ENCODE measurements around the gene MATK. TPM values are rescaled to one million over a fixed set of nuclear protein-coding genes. Genes with fewer than 3 reads are reported as not detected.

The MATK gene
- total RNA-seq, 5 donors from 2014 or later (not counting 1 experiment from before 2014, with no cell fraction given): 9.2 to 41.4 (median 20.6) TPM

- H3K36me3 Mint-ChIP-seq: no peaks in the 10 kb centered on the region
- DNase-seq (no peak), ATAC-seq (replicated peaks in 1 of 4) (no peak)
- Histone ChIP-seq H3K36me3 (ENCODE audit: control insufficient read depth in 2 of 2, extremely low read depth in 1 of 2, insufficient read depth in 1 of 2, low read length in 1 of 2) (no peaks in the 10 kb centered on the region), H3K4me1 (ENCODE audit: control insufficient read depth in 1 of 2, extremely low read depth in 1 of 2, insufficient read depth in 2 of 2, low read length in 2 of 2) (peaks cover 27 to 64% of the 10 kb centered on the region in 2 experiments), H3K27ac (ENCODE audit: low read length) (no peak overlapping the region), H3K9me3 (no peaks in the 10 kb centered on the region), H3K27me3 (replicated peaks in 1 of 2; ENCODE audit: control insufficient read depth in 2 of 2, extremely low read depth in 1 of 2, insufficient read depth in 2 of 2, low read length in 1 of 2) (no peaks in the 10 kb centered on the region), H3K4me3 (ENCODE audit: control insufficient read depth in 1 of 2, extremely low read depth in 1 of 2, low read length in 1 of 2) (no peak overlapping the region)
- H3K27ac Mint-ChIP-seq: peak overlapping the region in 1 of 2 donors; percentile 39
- no peaks in the 10 kb centered on the region for H3K9me3 Mint-ChIP-seq
- CTCF ChIA-PET: no interaction called here
- 83% methylated on average over 7 of the region's 26 CpGs for WGBS (ENCODE audit: insufficient coverage)
- no peak overlapping the region for H3K4me3 Mint-ChIP-seq
- no peaks in the 10 kb centered on the region for H3K27me3 Mint-ChIP-seq
- peaks cover 32 to 59% (median 35%) of the 10 kb centered on the region in 3 donors for H3K4me1 Mint-ChIP-seq
- POLR2A ChIA-PET: no interaction called here
These were observed 23.9 kb upstream of the MATK start for GRCh38 chr19:3809881-3810707.

- no peak overlapping the region for H3K27ac ChIP-seq (ENCODE audit: low read length)
- no peak overlapping the region for H3K4me3 ChIP-seq (ENCODE audit: control insufficient read depth in 1 of 2, extremely low read depth in 1 of 2, low read length in 1 of 2)
- H3K27me3 ChIP-seq (replicated peaks in 1 of 2; ENCODE audit: control insufficient read depth in 2 of 2, extremely low read depth in 1 of 2, insufficient read depth in 2 of 2, low read length in 1 of 2): no peaks in the 10 kb centered on the region
- no peaks in the 10 kb centered on the region for H3K9me3 ChIP-seq
- Mint-ChIP-seq H3K27me3 (no peaks in the 10 kb centered on the region), H3K27ac (no peak overlapping the region), H3K9me3 (no peaks in the 10 kb centered on the region), H3K4me1 (peaks cover 17 to 51% (median 22%) of the 10 kb centered on the region in 3 donors), H3K36me3 (no peaks in the 10 kb centered on the region), H3K4me3 (no peak overlapping the region)
- POLR2A ChIA-PET: no interaction called here
- DNase-seq (no peak), ATAC-seq (replicated peaks in 1 of 4) (no peak)
- CTCF ChIA-PET: no interaction called here
- H3K36me3 ChIP-seq (ENCODE audit: control insufficient read depth in 2 of 2, extremely low read depth in 1 of 2, insufficient read depth in 1 of 2, low read length in 1 of 2): no peaks in the 10 kb centered on the region
- peaks cover 15 to 59% of the 10 kb centered on the region in 2 experiments for H3K4me1 ChIP-seq (ENCODE audit: control insufficient read depth in 1 of 2, extremely low read depth in 1 of 2, insufficient read depth in 2 of 2, low read length in 2 of 2)
- WGBS (ENCODE audit: insufficient coverage): 97% methylated on average over 30 of the region's 33 CpGs
These were observed 22.4 kb upstream of the MATK start for GRCh38 chr19:3808420-3809143.

GRCh38 chr19:3807574-3808354, 21.6 kb upstream of the MATK start:
- ATAC-seq (replicated peaks in 1 of 4) (no peak), DNase-seq (no peak)
- H3K9me3 Mint-ChIP-seq: no peaks in the 10 kb centered on the region
- ChIA-PET POLR2A (no interaction called here), CTCF (no interaction called here)
- H3K27me3 Mint-ChIP-seq: no peaks in the 10 kb centered on the region
- peaks cover 9 to 47% (median 14%) of the 10 kb centered on the region in 3 donors for H3K4me1 Mint-ChIP-seq
- 97% methylated on average over 35 of the region's 35 CpGs for WGBS (ENCODE audit: insufficient coverage)
- H3K9me3 ChIP-seq: no peaks in the 10 kb centered on the region
- no peak overlapping the region for H3K27ac Mint-ChIP-seq
- no peaks in the 10 kb centered on the region for H3K27me3 ChIP-seq (replicated peaks in 1 of 2; ENCODE audit: control insufficient read depth in 2 of 2, extremely low read depth in 1 of 2, insufficient read depth in 2 of 2, low read length in 1 of 2)
- H3K36me3 ChIP-seq (ENCODE audit: control insufficient read depth in 2 of 2, extremely low read depth in 1 of 2, insufficient read depth in 1 of 2, low read length in 1 of 2): no peaks in the 10 kb centered on the region
- no peak overlapping the region for H3K4me3 ChIP-seq (ENCODE audit: control insufficient read depth in 1 of 2, extremely low read depth in 1 of 2, low read length in 1 of 2)
- no peak overlapping the region for H3K4me3 Mint-ChIP-seq
- H3K36me3 Mint-ChIP-seq: no peaks in the 10 kb centered on the region
- peaks cover 7 to 51% of the 10 kb centered on the region in 2 experiments for H3K4me1 ChIP-seq (ENCODE audit: control insufficient read depth in 1 of 2, extremely low read depth in 1 of 2, insufficient read depth in 2 of 2, low read length in 2 of 2)
- no peak overlapping the region for H3K27ac ChIP-seq (ENCODE audit: low read length)

GRCh38 chr19:3807131-3807480, 20.9 kb upstream of the MATK start:
- Histone ChIP-seq H3K9me3 (no peaks in the 10 kb centered on the region), H3K4me3 (ENCODE audit: control insufficient read depth in 1 of 2, extremely low read depth in 1 of 2, low read length in 1 of 2) (no peak overlapping the region), H3K4me1 (ENCODE audit: control insufficient read depth in 1 of 2, extremely low read depth in 1 of 2, insufficient read depth in 2 of 2, low read length in 2 of 2) (peaks cover 2 to 48% of the 10 kb centered on the region in 2 experiments), H3K27me3 (replicated peaks in 1 of 2; ENCODE audit: control insufficient read depth in 2 of 2, extremely low read depth in 1 of 2, insufficient read depth in 2 of 2, low read length in 1 of 2) (no peaks in the 10 kb centered on the region), H3K27ac (ENCODE audit: low read length) (no peak overlapping the region), H3K36me3 (ENCODE audit: control insufficient read depth in 2 of 2, extremely low read depth in 1 of 2, insufficient read depth in 1 of 2, low read length in 1 of 2) (no peaks in the 10 kb centered on the region)
- Mint-ChIP-seq H3K4me1 (peaks cover 2 to 43% (median 8%) of the 10 kb centered on the region in 3 donors), H3K9me3 (no peaks in the 10 kb centered on the region), H3K4me3 (no peak overlapping the region), H3K27me3 (no peaks in the 10 kb centered on the region), H3K27ac (no peak overlapping the region), H3K36me3 (no peaks in the 10 kb centered on the region)
- DNase-seq (no peak), ATAC-seq (replicated peaks in 1 of 4) (no peak)
- CTCF ChIA-PET: no interaction called here
- POLR2A ChIA-PET: no interaction called here
- 88% methylated on average over 19 of the region's 19 CpGs for WGBS (ENCODE audit: insufficient coverage)

- Histone ChIP-seq H3K9me3 (no peaks in the 10 kb centered on the region), H3K4me1 (ENCODE audit: control insufficient read depth in 1 of 2, extremely low read depth in 1 of 2, insufficient read depth in 2 of 2, low read length in 2 of 2) (peaks cover 11 to 48% of the 10 kb centered on the region in 2 experiments), H3K4me3 (ENCODE audit: control insufficient read depth in 1 of 2, extremely low read depth in 1 of 2, low read length in 1 of 2) (no peak overlapping the region), H3K36me3 (ENCODE audit: control insufficient read depth in 2 of 2, extremely low read depth in 1 of 2, insufficient read depth in 1 of 2, low read length in 1 of 2) (no peaks in the 10 kb centered on the region), H3K27ac (ENCODE audit: low read length) (no peak overlapping the region), H3K27me3 (replicated peaks in 1 of 2; ENCODE audit: control insufficient read depth in 2 of 2, extremely low read depth in 1 of 2, insufficient read depth in 2 of 2, low read length in 1 of 2) (peaks cover 0 to 4% of the 10 kb centered on the region in 2 experiments)
- ChIA-PET CTCF (interaction anchor here in 1 of 2 donors (0.6 kb wide), 1 partner anchor 105 kb away, joined by 3 read pairs; no protein-coding TSS in a partner anchor), POLR2A (no interaction called here)
- DNase-seq (no peak), ATAC-seq (replicated peaks in 1 of 4) (no peak)
- H3K4me3 Mint-ChIP-seq: no peak overlapping the region
- no peaks in the 10 kb centered on the region for H3K9me3 Mint-ChIP-seq
- 95% methylated on average over 29 of the region's 29 CpGs for WGBS (ENCODE audit: insufficient coverage)
- no peaks in the 10 kb centered on the region for H3K36me3 Mint-ChIP-seq
- peaks cover 7 to 45% (median 14%) of the 10 kb centered on the region in 3 donors for H3K4me1 Mint-ChIP-seq
- H3K27me3 Mint-ChIP-seq: no peaks in the 10 kb centered on the region
- no peak overlapping the region for H3K27ac Mint-ChIP-seq
These were observed 19.7 kb upstream of the MATK start for GRCh38 chr19:3805859-3806258.

GRCh38 chr19:3804429-3804828, 18.2 kb upstream of the MATK start:
- H3K27me3 Mint-ChIP-seq: no peaks in the 10 kb centered on the region
- Histone ChIP-seq H3K4me1 (ENCODE audit: control insufficient read depth in 1 of 2, extremely low read depth in 1 of 2, insufficient read depth in 2 of 2, low read length in 2 of 2) (peaks cover 18 to 54% of the 10 kb centered on the region in 2 experiments), H3K4me3 (ENCODE audit: control insufficient read depth in 1 of 2, extremely low read depth in 1 of 2, low read length in 1 of 2) (no peak overlapping the region), H3K27ac (ENCODE audit: low read length) (no peak overlapping the region), H3K27me3 (replicated peaks in 1 of 2; ENCODE audit: control insufficient read depth in 2 of 2, extremely low read depth in 1 of 2, insufficient read depth in 2 of 2, low read length in 1 of 2) (peaks cover 0 to 4% of the 10 kb centered on the region in 2 experiments), H3K9me3 (no peaks in the 10 kb centered on the region), H3K36me3 (ENCODE audit: control insufficient read depth in 2 of 2, extremely low read depth in 1 of 2, insufficient read depth in 1 of 2, low read length in 1 of 2) (no peaks in the 10 kb centered on the region)
- CTCF ChIA-PET: no interaction called here
- WGBS (ENCODE audit: insufficient coverage): 97% methylated on average over 9 of the region's 13 CpGs
- H3K9me3 Mint-ChIP-seq: no peaks in the 10 kb centered on the region
- no peaks in the 10 kb centered on the region for H3K36me3 Mint-ChIP-seq
- H3K27ac Mint-ChIP-seq: no peak overlapping the region
- H3K4me3 Mint-ChIP-seq: no peak overlapping the region
- DNase-seq: no peak
- H3K4me1 Mint-ChIP-seq: peaks cover 9 to 44% (median 17%) of the 10 kb centered on the region in 3 donors
- ATAC-seq (replicated peaks in 1 of 4): no peak
- POLR2A ChIA-PET: interaction anchor here in 1 of 2 donors (0.6 kb wide), 1 partner anchor 457 kb away, joined by 3 read pairs; no protein-coding TSS in a partner anchor

All from T-cell (primary cell).